HCT116 (cell line): ENCODE data around the gene CNTN4. TPM values are rescaled to one million over a fixed set of nuclear protein-coding genes. Genes with fewer than 3 reads are reported as not detected.

ENCODE experiments used
- ATAC-seq: fragments of 200-7000 bp; cut with Tn5 transposase; 2 replicates; pipeline ENCODE4 v1.9.1; 2020; ENCODE audit warnings: mild to moderate bottlenecking, moderate library complexity
- BruUV-seq: library from RNA; stranded (reverse); fragments of 400-500 nt; replicated peaks from 2 replicates; lab custom pipeline; 2021; lab: Mats Ljungman, UMichigan
- CTCF ChIA-PET: fragments of 300-600 bp; sonication (Branson Sonifier 250); formaldehyde crosslinking; loops from one replicate; lab custom pipeline; 2021; ENCODE audit warnings: antibody characterized with exemption; lab: Charles Lee
- POLR2A ChIA-PET: fragments of 300-600, 350-600 bp; sonication (Branson Sonifier 250); formaldehyde crosslinking; loops from one replicate; lab custom pipeline; 2021; ENCODE audit warnings: antibody characterized with exemption; lab: Charles Lee
- RAD21 ChIA-PET, 2 experiments: fragments of 300-600 bp; sonication (Branson Sonifier 250); formaldehyde crosslinking; loops; one replicate each; lab custom pipeline; 2023; ENCODE audit warnings: low total read pairs in 2 of 2; ENCODE audit not compliant: uncharacterized antibody in 2 of 2, unreplicated experiment in 2 of 2, low non-redundant PET in 1 of 2; lab: Charles Lee
- DNase-seq: peaks from one replicate; pipeline ENCODE4 v3.0.0-alpha.2; 2010; ENCODE audit warnings: low read depth, low spot score
- H2AFZ ChIP-seq: fragments of 200-600 bp; shearing (Covaris generic), sonication (generic); 2 replicates; pipeline ENCODE4 v1.6.1; 2017; ENCODE audit warnings: low read depth, mixed run types, mixed read lengths, antibody characterized with exemption, low read length; ENCODE audit not compliant: poor library complexity, severe bottlenecking
- H3K27ac ChIP-seq: 2 replicates; pipeline ENCODE4 v1.5.1; 2012; ENCODE audit warnings: low read depth, low read length
- H3K27me3 ChIP-seq: fragments of 200-600 bp; sonication (generic); 2 replicates; pipeline ENCODE4 v1.6.1; 2016; ENCODE audit warnings: mixed run types, low read length, mixed read lengths; ENCODE audit not compliant: insufficient read depth
- H3K36me3 ChIP-seq, 2 experiments: fragments of 200-500 bp in 1 of 2; fragments of 200-600 bp in 1 of 2; sonication (Bioruptor generic) in 1 of 2; sonication (generic) in 1 of 2; 2 replicates each; pipeline versions ENCODE4 v1.5.1 to v1.6.1; 2014 to 2016; ENCODE audit warnings: low read length in 2 of 2, inconsistent platforms in 1 of 2, mixed read lengths in 1 of 2, mixed run types in 1 of 2; ENCODE audit not compliant: insufficient read depth in 2 of 2, control insufficient read depth in 1 of 2
- H3K4me1 ChIP-seq, 2 experiments: fragments of 200-600 bp in 1 of 2; sonication (generic) in 1 of 2; 2 replicates each; pipeline versions ENCODE4 v1.5.1 to v1.6.1; 2012 to 2017; ENCODE audit warnings: low read length in 2 of 2, inconsistent platforms in 1 of 2, mild to moderate bottlenecking in 1 of 2, mixed read lengths in 1 of 2, mixed run types in 1 of 2, moderate library complexity in 1 of 2; ENCODE audit not compliant: insufficient read depth in 2 of 2, control insufficient read depth in 1 of 2
- H3K4me2 ChIP-seq: fragments of 200-600 bp; sonication (generic); 2 replicates; pipeline ENCODE4 v1.6.1; 2017; ENCODE audit warnings: mixed run types, low read length, mixed read lengths
- H3K4me3 ChIP-seq, 2 experiments: fragments of 200-600 bp in 1 of 2; sonication (generic) in 1 of 2; replicated peaks in 1 of 2; 2 replicates each; pipeline ENCODE4 v1.5.1; 2011 to 2016; ENCODE audit warnings: low read length in 2 of 2, control low read depth in 1 of 2, low read depth in 1 of 2, mild to moderate bottlenecking in 1 of 2, mixed read lengths in 1 of 2, mixed run types in 1 of 2
- H3K79me2 ChIP-seq: fragments of 200-600 bp; sonication (generic); 2 replicates; pipeline ENCODE4 v1.6.1; 2017; ENCODE audit warnings: mild to moderate bottlenecking, mixed run types, low read length, moderate library complexity, mixed read lengths; ENCODE audit not compliant: insufficient read depth
- H3K9ac ChIP-seq: fragments of 200-600 bp; sonication (generic); 2 replicates; pipeline ENCODE4 v1.6.1; 2016; ENCODE audit warnings: low read length, mixed read lengths
- H3K9me2 ChIP-seq: fragments of 200-600 bp; sonication (generic), shearing (Covaris generic); 2 replicates; pipeline ENCODE4 v1.6.1; 2017; ENCODE audit warnings: mixed run types, mild to moderate bottlenecking, moderate library complexity; ENCODE audit not compliant: insufficient read depth
- H3K9me3 ChIP-seq, 2 experiments: fragments of 200-500 bp in 1 of 2; fragments of 200-600 bp in 1 of 2; sonication (Bioruptor generic) in 1 of 2; sonication (generic) in 1 of 2; 2 replicates each; pipeline ENCODE4 v1.6.1; 2014 to 2017; ENCODE audit warnings: low read length in 2 of 2, mixed read lengths in 2 of 2, inconsistent platforms in 1 of 2, low read depth in 1 of 2, mild to moderate bottlenecking in 1 of 2, mixed run types in 1 of 2, moderate library complexity in 1 of 2; ENCODE audit not compliant: control insufficient read depth in 1 of 2, insufficient read depth in 1 of 2
- H4K20me1 ChIP-seq: fragments of 200-600 bp; sonication (generic), shearing (Covaris generic); 2 replicates; pipeline ENCODE4 v1.6.1; 2017; ENCODE audit warnings: mixed run types, mild to moderate bottlenecking, moderate library complexity; ENCODE audit not compliant: insufficient read depth
- ATF3 ChIP-seq: IDR thresholded peaks from 2 replicates; pipeline ENCODE4 v1.6.1; 2012
- CEBPB ChIP-seq: IDR thresholded peaks from 2 replicates; pipeline ENCODE4 v1.6.1; 2012; ENCODE audit warnings: low read depth
- EGR1 ChIP-seq: IDR thresholded peaks from 2 replicates; pipeline ENCODE4 v1.6.1; 2012; ENCODE audit warnings: low read depth
- EZH2 ChIP-seq: fragments of 200-600 bp; sonication (generic); IDR thresholded peaks from 2 replicates; pipeline ENCODE4 v1.6.1; 2017; ENCODE audit warnings: antibody characterized with exemption, mixed run types
- FOSL1 ChIP-seq: IDR thresholded peaks from 2 replicates; pipeline ENCODE4 v1.6.1; 2012; ENCODE audit warnings: low read depth
- JUND ChIP-seq: IDR thresholded peaks from 2 replicates; pipeline ENCODE4 v1.6.1; 2012
- MAX ChIP-seq: IDR thresholded peaks from 2 replicates; pipeline ENCODE4 v1.6.1; 2012
- POLR2A ChIP-seq: IDR thresholded peaks from 2 replicates; pipeline ENCODE4 v1.7.0; 2011; ENCODE audit warnings: borderline replicate concordance; ENCODE audit not compliant: insufficient read depth, insufficient read length; ENCODE audit errors: extremely low read depth
- RAD21 ChIP-seq: IDR thresholded peaks from 2 replicates; pipeline ENCODE4 v1.6.1; 2012; ENCODE audit warnings: low read depth, mild to moderate bottlenecking
- SIN3A ChIP-seq: IDR thresholded peaks from 2 replicates; pipeline ENCODE4 v1.6.1; 2012; ENCODE audit warnings: low read depth
- ZBTB33 ChIP-seq: IDR thresholded peaks from 2 replicates; pipeline ENCODE4 v1.6.1; 2011; ENCODE audit warnings: mild to moderate bottlenecking, low read length, moderate library complexity; ENCODE audit not compliant: insufficient replicate concordance; ENCODE audit errors: extremely low read depth
- ZFX ChIP-seq: fragments of 450-650 bp; IDR thresholded peaks from 2 replicates; pipeline ENCODE4 v1.6.1; 2017
- intact Hi-C: fragments of 100-400 bp; cut with micrococcal nuclease; formaldehyde crosslinking; loops from 2 replicates; pipeline ENCODE4 v1.10.0; 2022
- total RNA-seq: library from RNA; stranded (reverse); gene quantifications from one replicate; pipeline ENCODE4 v1.2.1, GENCODE V29; 2021; ENCODE audit not compliant: unreplicated experiment

The CNTN4 gene
- total RNA-seq, 1 experiment from 2014 or later: not detected

DNA sequence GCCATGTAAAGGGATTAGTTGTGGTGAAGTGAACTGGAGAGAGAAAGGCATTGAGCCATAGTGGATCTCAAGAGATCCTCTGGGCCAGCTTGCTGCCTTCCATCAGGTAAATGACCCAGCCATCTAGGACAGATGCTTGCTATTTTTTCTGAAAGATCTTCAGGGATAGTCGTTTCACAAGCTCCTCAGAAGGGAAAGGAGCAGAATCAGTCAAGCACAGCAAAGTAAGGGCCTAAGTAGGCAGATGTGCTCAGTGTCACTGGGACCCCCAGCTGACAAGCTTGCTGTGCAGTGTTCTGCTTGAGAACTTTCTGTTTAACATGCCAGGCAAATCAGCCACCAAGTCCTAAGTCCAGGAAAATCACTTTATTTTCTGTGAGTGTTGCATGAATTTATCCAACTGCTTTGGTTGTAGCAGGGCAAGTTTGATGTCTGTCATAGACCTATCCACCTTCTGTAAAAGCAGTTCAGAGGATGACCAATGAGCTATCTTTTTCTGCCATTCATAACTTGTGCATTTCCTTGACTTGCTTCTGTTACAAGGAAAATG lies 691.7 kb downstream of the CNTN4 start:
- ATAC-seq (no peak), DNase-seq (no peak)
- Histone ChIP-seq H3K9me2 (no peaks in the 10 kb centered on the region), H3K9me3 (peaks cover 0 to 8% of the 10 kb centered on the region in 2 experiments; a peak in 2 of 4 replicates), H3K9ac (no peak overlapping the region), H3K4me2 (no peak overlapping the region), H3K27me3 (no peaks in the 10 kb centered on the region), H3K79me2 (no peaks in the 10 kb centered on the region), H3K27ac (no peak overlapping the region), H3K4me1 (no peaks in the 10 kb centered on the region), H3K4me3 (no peak overlapping the region), H4K20me1 (no peaks in the 10 kb centered on the region), H3K36me3 (no peaks in the 10 kb centered on the region), H2AFZ (no peak overlapping the region)
- TF ChIP-seq MAX (no peak), EGR1 (no peak), RAD21 (no peak), ZBTB33 (no peak), FOSL1 (no peak), ZFX (no peak), SIN3A (no peak), ATF3 (no peak), POLR2A (no peak), EZH2 (no peak), JUND (no peak), CEBPB (no peak)
- POLR2A ChIA-PET: no interaction called here
- intact Hi-C loops: no loop called here
- no TSS peak for BruUV-seq
- RAD21 ChIA-PET: no interaction called here
- CTCF ChIA-PET: no interaction called here
